ENCODE measurements around the gene ANO7. TPM values are rescaled to one million over a fixed set of nuclear protein-coding genes. Genes with fewer than 3 reads are reported as not detected.

Gene ANO7
- polyA plus RNA-seq, 1 donor from 2014 or later: not detected

DNA sequence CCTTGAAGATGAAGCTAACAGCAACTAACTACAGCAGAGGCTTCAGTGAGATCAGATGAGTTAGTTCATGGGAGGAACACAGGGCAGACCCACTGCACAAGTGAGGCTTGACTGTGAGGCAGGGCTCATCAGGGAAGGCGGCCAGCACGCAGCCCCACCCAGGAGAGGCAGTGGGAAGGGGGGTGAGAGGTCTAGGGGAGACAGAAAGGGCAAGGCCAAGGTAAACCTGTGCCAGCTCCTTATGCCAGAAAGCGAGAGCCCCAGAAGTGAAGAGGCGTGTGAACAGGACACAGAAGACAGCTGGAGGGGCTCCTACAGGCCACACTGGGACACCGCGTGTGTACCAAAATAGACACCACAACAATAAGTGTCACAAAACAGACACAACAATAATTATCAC, 48.6 kb downstream of the ANO7 start:
- Histone ChIP-seq H3K4me2 (ENCODE audit: low read length) (no peak overlapping the region), H3K9me3 (ENCODE audit: low read length) (no peaks in the 10 kb centered on the region), H3K36me3 (ENCODE audit: insufficient read depth, low read length) (no peaks in the 10 kb centered on the region), H3K9ac (ENCODE audit: low read length) (no peak overlapping the region), H3K4me3 (ENCODE audit: low read length) (no peak overlapping the region), H4K20me1 (ENCODE audit: insufficient read depth) (no peaks in the 10 kb centered on the region), H3K9me2 (ENCODE audit: insufficient read depth, low read length) (no peaks in the 10 kb centered on the region), H3K79me2 (replicated peaks; ENCODE audit: insufficient read depth, low read length) (no peaks in the 10 kb centered on the region), H3K27me3 (ENCODE audit: insufficient read depth, low read depth, low read length) (no peaks in the 10 kb centered on the region), H3F3A (ENCODE audit: insufficient read depth, low read length, poor library complexity, severe bottlenecking) (no peaks in the 10 kb centered on the region), H3K27ac (ENCODE audit: low read length) (no peak overlapping the region), H2AFZ (ENCODE audit: low read depth, low read length) (no peak overlapping the region)
- no peak for TF ChIP-seq EP300 (conservative IDR thresholded peaks at IDR 0.05; ENCODE audit: poor library complexity, severe bottlenecking)
- no peak for TF ChIP-seq SMC3 (conservative IDR thresholded peaks at IDR 0.05; ENCODE audit: poor library complexity)
- TF ChIP-seq EZH2 (IDR thresholded peaks at IDR 0.05; ENCODE audit: borderline replicate concordance, insufficient read depth, low read length, poor library complexity, severe bottlenecking): no peak
- no peak for TF ChIP-seq MXI1 (conservative IDR thresholded peaks at IDR 0.05; ENCODE audit: poor library complexity, severe bottlenecking)
- no peak for TF ChIP-seq POLR2AphosphoS5 (IDR thresholded peaks at IDR 0.05)
- TF ChIP-seq RAD21 (conservative IDR thresholded peaks at IDR 0.05): no peak
- TF ChIP-seq, protein P1, sequence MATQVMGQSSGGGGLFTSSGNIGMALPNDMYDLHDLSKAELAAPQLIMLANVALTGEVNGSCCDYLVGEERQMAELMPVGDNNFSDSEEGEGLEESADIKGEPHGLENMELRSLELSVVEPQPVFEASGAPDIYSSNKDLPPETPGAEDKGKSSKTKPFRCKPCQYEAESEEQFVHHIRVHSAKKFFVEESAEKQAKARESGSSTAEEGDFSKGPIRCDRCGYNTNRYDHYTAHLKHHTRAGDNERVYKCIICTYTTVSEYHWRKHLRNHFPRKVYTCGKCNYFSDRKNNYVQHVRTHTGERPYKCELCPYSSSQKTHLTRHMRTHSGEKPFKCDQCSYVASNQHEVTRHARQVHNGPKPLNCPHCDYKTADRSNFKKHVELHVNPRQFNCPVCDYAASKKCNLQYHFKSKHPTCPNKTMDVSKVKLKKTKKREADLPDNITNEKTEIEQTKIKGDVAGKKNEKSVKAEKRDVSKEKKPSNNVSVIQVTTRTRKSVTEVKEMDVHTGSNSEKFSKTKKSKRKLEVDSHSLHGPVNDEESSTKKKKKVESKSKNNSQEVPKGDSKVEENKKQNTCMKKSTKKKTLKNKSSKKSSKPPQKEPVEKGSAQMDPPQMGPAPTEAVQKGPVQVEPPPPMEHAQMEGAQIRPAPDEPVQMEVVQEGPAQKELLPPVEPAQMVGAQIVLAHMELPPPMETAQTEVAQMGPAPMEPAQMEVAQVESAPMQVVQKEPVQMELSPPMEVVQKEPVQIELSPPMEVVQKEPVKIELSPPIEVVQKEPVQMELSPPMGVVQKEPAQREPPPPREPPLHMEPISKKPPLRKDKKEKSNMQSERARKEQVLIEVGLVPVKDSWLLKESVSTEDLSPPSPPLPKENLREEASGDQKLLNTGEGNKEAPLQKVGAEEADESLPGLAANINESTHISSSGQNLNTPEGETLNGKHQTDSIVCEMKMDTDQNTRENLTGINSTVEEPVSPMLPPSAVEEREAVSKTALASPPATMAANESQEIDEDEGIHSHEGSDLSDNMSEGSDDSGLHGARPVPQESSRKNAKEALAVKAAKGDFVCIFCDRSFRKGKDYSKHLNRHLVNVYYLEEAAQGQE (IDR thresholded peaks at IDR 0.05; ENCODE audit: borderline replicate concordance): no peak
- TF ChIP-seq, protein P2, sequence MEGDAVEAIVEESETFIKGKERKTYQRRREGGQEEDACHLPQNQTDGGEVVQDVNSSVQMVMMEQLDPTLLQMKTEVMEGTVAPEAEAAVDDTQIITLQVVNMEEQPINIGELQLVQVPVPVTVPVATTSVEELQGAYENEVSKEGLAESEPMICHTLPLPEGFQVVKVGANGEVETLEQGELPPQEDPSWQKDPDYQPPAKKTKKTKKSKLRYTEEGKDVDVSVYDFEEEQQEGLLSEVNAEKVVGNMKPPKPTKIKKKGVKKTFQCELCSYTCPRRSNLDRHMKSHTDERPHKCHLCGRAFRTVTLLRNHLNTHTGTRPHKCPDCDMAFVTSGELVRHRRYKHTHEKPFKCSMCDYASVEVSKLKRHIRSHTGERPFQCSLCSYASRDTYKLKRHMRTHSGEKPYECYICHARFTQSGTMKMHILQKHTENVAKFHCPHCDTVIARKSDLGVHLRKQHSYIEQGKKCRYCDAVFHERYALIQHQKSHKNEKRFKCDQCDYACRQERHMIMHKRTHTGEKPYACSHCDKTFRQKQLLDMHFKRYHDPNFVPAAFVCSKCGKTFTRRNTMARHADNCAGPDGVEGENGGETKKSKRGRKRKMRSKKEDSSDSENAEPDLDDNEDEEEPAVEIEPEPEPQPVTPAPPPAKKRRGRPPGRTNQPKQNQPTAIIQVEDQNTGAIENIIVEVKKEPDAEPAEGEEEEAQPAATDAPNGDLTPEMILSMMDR (IDR thresholded peaks at IDR 0.05; ENCODE audit: poor library complexity, severe bottlenecking): no peak
- TF ChIP-seq TAF1 (IDR thresholded peaks at IDR 0.05; ENCODE audit: low read depth): no peak

DNA sequence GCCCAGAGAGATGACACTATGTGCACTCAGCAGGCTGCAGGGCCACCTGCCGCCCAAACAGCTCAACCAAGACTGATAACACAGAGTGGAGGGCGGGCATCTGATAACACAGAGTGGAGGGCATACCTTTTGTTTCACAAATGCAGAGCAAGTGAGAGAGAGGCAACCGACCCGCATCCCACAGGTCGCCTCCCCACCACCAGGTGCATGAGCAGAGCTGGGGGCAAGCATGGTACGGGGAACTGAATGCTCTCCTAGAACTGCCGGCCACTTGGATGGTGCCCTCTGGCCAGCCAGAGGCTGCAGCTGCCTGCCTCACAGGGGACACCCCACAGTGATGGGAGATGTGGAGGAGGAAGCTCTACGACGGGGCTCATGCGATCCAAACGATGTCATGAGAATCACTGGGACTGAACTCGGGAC, 49.5 kb downstream of the ANO7 start:
- Histone ChIP-seq H2AFZ (ENCODE audit: low read depth, low read length) (no peak overlapping the region), H3F3A (ENCODE audit: insufficient read depth, low read length, poor library complexity, severe bottlenecking) (no peaks in the 10 kb centered on the region), H3K27me3 (ENCODE audit: insufficient read depth, low read depth, low read length) (no peaks in the 10 kb centered on the region), H3K9me2 (ENCODE audit: insufficient read depth, low read length) (no peaks in the 10 kb centered on the region), H3K4me2 (ENCODE audit: low read length) (no peak overlapping the region), H3K36me3 (ENCODE audit: insufficient read depth, low read length) (no peaks in the 10 kb centered on the region), H3K9ac (ENCODE audit: low read length) (no peak overlapping the region), H3K79me2 (replicated peaks; ENCODE audit: insufficient read depth, low read length) (no peaks in the 10 kb centered on the region), H3K4me3 (ENCODE audit: low read length) (no peak overlapping the region), H3K27ac (ENCODE audit: low read length) (no peak overlapping the region), H4K20me1 (ENCODE audit: insufficient read depth) (no peaks in the 10 kb centered on the region), H3K9me3 (ENCODE audit: low read length) (no peaks in the 10 kb centered on the region)
- TF ChIP-seq RAD21 (conservative IDR thresholded peaks at IDR 0.05): no peak
- no peak for TF ChIP-seq EP300 (conservative IDR thresholded peaks at IDR 0.05; ENCODE audit: poor library complexity, severe bottlenecking)
- TF ChIP-seq, protein P1 (IDR thresholded peaks at IDR 0.05; ENCODE audit: borderline replicate concordance): no peak
- no peak for TF ChIP-seq SMC3 (conservative IDR thresholded peaks at IDR 0.05; ENCODE audit: poor library complexity)
- no peak for TF ChIP-seq MXI1 (conservative IDR thresholded peaks at IDR 0.05; ENCODE audit: poor library complexity, severe bottlenecking)
- TF ChIP-seq EZH2 (IDR thresholded peaks at IDR 0.05; ENCODE audit: borderline replicate concordance, insufficient read depth, low read length, poor library complexity, severe bottlenecking): no peak
- no peak for TF ChIP-seq TAF1 (IDR thresholded peaks at IDR 0.05; ENCODE audit: low read depth)
- TF ChIP-seq, protein P2 (IDR thresholded peaks at IDR 0.05; ENCODE audit: poor library complexity, severe bottlenecking): no peak
- no peak for TF ChIP-seq POLR2AphosphoS5 (IDR thresholded peaks at IDR 0.05)

All from neural cell (in vitro differentiated cells).